ENCODE data around the gene GTF3C4. TPM values are rescaled to one million over a fixed set of nuclear protein-coding genes. Genes with fewer than 3 reads are reported as not detected.

The GTF3C4 gene, protein sequence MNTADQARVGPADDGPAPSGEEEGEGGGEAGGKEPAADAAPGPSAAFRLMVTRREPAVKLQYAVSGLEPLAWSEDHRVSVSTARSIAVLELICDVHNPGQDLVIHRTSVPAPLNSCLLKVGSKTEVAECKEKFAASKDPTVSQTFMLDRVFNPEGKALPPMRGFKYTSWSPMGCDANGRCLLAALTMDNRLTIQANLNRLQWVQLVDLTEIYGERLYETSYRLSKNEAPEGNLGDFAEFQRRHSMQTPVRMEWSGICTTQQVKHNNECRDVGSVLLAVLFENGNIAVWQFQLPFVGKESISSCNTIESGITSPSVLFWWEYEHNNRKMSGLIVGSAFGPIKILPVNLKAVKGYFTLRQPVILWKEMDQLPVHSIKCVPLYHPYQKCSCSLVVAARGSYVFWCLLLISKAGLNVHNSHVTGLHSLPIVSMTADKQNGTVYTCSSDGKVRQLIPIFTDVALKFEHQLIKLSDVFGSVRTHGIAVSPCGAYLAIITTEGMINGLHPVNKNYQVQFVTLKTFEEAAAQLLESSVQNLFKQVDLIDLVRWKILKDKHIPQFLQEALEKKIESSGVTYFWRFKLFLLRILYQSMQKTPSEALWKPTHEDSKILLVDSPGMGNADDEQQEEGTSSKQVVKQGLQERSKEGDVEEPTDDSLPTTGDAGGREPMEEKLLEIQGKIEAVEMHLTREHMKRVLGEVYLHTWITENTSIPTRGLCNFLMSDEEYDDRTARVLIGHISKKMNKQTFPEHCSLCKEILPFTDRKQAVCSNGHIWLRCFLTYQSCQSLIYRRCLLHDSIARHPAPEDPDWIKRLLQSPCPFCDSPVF
- total RNA-seq = 10 to 100 TPM; 10.5 to 16.6 (median 11.4) TPM
- long read RNA-seq, donor 1, full-length matches to known transcripts = 7 of 12 reads
- long read RNA-seq, donor 1, partial matches to known transcripts = 2 of 12 reads
- long read RNA-seq, donor 1, other reads (novel, unspliced or antisense) = 3 of 12 reads
- long read RNA-seq, donor 2 = 0 reads

DNA sequence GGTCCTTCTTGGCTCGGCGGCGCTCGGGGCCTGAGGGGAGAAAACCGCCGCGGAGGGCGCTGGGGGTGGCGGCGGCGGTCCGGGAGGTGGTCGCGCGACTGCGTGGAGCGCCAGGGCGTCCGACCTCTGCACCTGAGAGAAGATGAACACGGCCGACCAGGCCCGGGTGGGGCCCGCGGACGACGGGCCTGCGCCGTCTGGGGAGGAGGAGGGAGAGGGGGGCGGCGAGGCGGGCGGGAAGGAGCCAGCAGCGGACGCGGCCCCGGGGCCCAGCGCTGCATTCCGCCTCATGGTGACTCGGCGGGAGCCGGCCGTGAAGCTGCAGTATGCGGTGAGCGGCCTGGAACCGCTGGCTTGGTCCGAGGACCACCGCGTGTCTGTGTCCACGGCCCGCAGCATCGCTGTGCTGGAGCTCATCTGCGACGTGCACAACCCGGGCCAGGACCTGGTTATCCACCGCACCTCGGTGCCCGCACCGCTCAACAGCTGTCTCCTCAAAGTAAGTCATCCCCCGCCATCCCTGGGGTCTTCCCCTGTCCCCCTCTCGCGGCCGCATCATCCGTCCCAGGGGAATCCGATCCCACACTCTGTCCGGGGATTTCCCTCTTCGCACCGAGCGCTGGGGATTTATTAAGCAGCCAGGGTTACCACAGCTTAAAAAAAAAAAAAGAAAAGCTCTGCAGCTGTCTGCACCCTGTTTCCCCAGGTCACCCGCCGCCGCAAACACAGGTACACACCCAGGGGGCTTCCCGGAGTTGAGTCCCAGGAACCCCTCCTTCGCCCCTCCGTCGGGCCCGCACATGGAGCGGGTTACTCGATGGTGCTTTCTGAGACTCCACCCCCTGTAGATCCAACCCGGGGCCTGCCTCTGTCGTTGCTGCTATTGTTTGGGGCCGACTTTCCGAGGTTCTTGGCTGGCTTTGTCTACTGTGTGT, at the start of gene GTF3C4:
TSS of gene GTF3C4 (plus strand) at position 8 of the 935 bp plus-strand sequence. CDS start at position 143, 135 bp downstream.
- peak; percentile 13 to 55 (median 33) for DNase-seq
- Histone ChIP-seq H3K4me3 (peak within 1 kb of the TSS; percentile 90), H3K9me3 (no peaks in the 10 kb centered on the region), H3K36me3 (ENCODE audit: low read depth) (no peaks in the 10 kb centered on the region), H3K4me1 (ENCODE audit: low read depth) (peaks cover 12% of the 10 kb centered on the region)
- ATAC-seq = peak; percentile 53
- intact Hi-C loops (cut with DNase I, micrococcal nuclease) = no loop called here
- TF ChIP-seq, protein P1, sequence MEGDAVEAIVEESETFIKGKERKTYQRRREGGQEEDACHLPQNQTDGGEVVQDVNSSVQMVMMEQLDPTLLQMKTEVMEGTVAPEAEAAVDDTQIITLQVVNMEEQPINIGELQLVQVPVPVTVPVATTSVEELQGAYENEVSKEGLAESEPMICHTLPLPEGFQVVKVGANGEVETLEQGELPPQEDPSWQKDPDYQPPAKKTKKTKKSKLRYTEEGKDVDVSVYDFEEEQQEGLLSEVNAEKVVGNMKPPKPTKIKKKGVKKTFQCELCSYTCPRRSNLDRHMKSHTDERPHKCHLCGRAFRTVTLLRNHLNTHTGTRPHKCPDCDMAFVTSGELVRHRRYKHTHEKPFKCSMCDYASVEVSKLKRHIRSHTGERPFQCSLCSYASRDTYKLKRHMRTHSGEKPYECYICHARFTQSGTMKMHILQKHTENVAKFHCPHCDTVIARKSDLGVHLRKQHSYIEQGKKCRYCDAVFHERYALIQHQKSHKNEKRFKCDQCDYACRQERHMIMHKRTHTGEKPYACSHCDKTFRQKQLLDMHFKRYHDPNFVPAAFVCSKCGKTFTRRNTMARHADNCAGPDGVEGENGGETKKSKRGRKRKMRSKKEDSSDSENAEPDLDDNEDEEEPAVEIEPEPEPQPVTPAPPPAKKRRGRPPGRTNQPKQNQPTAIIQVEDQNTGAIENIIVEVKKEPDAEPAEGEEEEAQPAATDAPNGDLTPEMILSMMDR (IDR thresholded peaks at IDR 0.05) = no peak

DNA sequence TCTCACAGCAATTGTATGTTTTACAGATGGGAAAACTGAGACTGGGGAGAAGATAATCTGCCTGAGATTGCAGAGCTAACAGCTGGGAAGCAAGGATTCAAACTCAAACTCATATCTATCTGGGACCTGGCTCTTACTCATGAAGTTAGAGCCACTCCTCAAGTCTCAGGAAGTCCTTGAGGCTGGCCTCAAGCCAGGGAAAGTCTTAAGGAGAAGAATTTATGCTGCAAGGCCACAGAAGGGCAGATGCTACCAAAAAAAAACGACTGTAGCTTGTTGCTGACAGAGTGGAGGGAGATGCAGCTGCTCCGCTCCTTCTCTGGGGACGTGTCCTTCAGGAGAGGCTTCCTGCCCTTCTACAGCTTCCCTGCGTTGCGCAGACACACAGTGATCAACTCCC, 48.1 kb upstream of the GTF3C4 start:
- DNase-seq (peak in 1 of 3 donors; percentile 44), ATAC-seq (peak; percentile 39)
- Histone ChIP-seq H3K4me1 (ENCODE audit: low read depth) (peaks cover 8% of the 10 kb centered on the region), H3K36me3 (ENCODE audit: low read depth) (no peaks in the 10 kb centered on the region), H3K4me3 (no peak overlapping the region), H3K9me3 (no peaks in the 10 kb centered on the region)
- TF ChIP-seq, protein P1 (IDR thresholded peaks at IDR 0.05) = no peak
- intact Hi-C loops (cut with DNase I, micrococcal nuclease) = no loop called here

DNA sequence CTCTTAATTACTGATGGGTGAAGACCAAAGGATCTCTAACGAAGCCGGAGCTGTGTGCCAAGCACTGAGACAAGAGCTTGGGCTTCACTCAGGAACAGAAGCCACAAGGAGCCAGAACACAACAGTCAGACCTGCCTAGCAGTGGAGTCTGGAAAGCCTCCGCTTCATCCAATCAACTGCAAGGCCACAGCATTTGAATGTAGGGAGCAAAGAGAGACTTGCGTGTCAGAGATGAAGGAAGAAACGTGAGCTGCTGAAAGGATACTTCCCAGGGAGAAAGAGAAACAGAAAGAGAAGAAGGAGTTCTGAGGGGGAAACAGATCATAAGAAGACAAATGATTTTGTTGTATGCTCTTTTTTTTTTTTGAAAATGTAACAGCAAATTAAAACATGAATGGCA, 44.0 kb upstream of the GTF3C4 start:
- H3K36me3 ChIP-seq (ENCODE audit: low read depth) = no peaks in the 10 kb centered on the region
- H3K9me3 ChIP-seq = no peaks in the 10 kb centered on the region
- intact Hi-C loops (cut with DNase I, micrococcal nuclease) = no loop called here
- H3K4me3 ChIP-seq = no peak overlapping the region
- TF ChIP-seq, protein P1 (IDR thresholded peaks at IDR 0.05) = no peak
- ATAC-seq (no peak), DNase-seq (no peak)
- H3K4me1 ChIP-seq (ENCODE audit: low read depth) = peaks cover 11% of the 10 kb centered on the region

DNA sequence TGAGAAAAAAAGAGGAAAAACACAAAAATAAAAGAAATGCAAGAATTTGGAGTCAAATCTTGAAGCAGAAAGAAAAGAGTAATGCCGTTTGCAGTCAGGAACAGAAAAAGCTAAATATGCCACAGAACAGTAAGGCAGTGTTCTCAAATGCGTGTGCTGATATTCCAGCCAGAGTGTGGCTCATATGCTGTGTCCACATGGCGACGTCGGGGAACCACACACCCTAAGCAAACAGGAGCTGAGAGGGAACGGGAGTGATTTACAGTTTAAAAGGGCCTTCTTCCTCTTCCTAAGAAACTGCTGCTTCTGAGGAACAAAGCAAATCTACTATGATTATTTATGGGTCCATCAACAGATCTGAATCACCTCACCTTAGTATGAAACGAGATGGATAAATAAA, 43.2 kb upstream of the GTF3C4 start:
- no peaks in the 10 kb centered on the region for H3K36me3 ChIP-seq (ENCODE audit: low read depth)
- no peak overlapping the region for H3K4me3 ChIP-seq
- intact Hi-C loops (cut with DNase I, micrococcal nuclease) = no loop called here
- peak in 2 of 3 donors; percentile 45 to 47 for DNase-seq
- no peaks in the 10 kb centered on the region for H3K9me3 ChIP-seq
- ATAC-seq = peak; percentile 98
- TF ChIP-seq, protein P1 (IDR thresholded peaks at IDR 0.05) = no peak
- peaks cover 11% of the 10 kb centered on the region for H3K4me1 ChIP-seq (ENCODE audit: low read depth)

DNA sequence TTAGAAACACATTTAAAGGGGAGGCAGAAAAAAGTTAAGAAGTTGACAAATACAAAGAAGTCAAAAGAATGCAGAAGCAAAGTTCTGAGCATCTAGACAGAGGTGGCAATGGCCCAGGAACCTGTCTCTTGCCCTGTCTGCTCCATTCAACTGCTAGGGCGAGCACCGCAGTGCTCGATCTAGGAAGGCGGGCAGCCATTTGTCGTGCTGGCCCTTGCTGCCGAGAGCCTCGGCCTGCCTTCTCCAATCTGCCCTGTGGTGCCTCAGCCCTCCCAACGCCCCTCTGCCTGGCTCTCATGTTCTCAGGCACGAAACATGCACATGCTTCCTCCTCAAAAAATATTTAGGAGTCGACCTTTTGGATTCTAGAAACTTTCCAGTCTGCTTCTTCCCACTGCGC, 42.7 kb upstream of the GTF3C4 start:
- Histone ChIP-seq H3K9me3 (no peaks in the 10 kb centered on the region), H3K4me3 (no peak overlapping the region), H3K4me1 (ENCODE audit: low read depth) (peaks cover 11% of the 10 kb centered on the region), H3K36me3 (ENCODE audit: low read depth) (no peaks in the 10 kb centered on the region)
- TF ChIP-seq, protein P1 (IDR thresholded peaks at IDR 0.05) = no peak
- intact Hi-C loops (cut with DNase I, micrococcal nuclease) = no loop called here
- DNase-seq (no peak), ATAC-seq (no peak)

Measured in mucosa of descending colon (tissue), 3 donors.